Measurements from ENCODE around the gene FNTB.
"Not testable (repeated sequence)": the region's sequence is repeated elsewhere in the genome, so short reads cannot be mapped to it uniquely, and the experiment has no call there.

The FNTB gene

GRCh38 chr14:65015391-65015790 lies 28.7 kb downstream of the FNTB start:
- no peak for DNase-seq (ENCODE audit: low read depth in 2 of 2)

- DNase-seq (ENCODE audit: low read depth in 2 of 2) = no peak
Measured at GRCh38 chr14:65016471-65016870, 29.8 kb downstream of the FNTB start.

GRCh38 chr14:65019944-65020566 lies 33.4 kb downstream of the FNTB start:
- DNase-seq (ENCODE audit: low read depth in 2 of 2) = no peak

GRCh38 chr14:65024957-65025356 lies 38.3 kb downstream of the FNTB start:
- DNase-seq (ENCODE audit: low read depth in 2 of 2) = no peak

GRCh38 chr14:65025818-65026217 lies 39.1 kb downstream of the FNTB start:
- no peak for DNase-seq (ENCODE audit: low read depth in 2 of 2)

GRCh38 chr14:65026526-65026925 lies 39.8 kb downstream of the FNTB start:
- DNase-seq (ENCODE audit: low read depth in 2 of 2) = no peak

GRCh38 chr14:65027127-65027799 lies 40.6 kb downstream of the FNTB start:
- DNase-seq (ENCODE audit: low read depth in 2 of 2) = no peak

GRCh38 chr14:65028937-65029336 lies 42.2 kb downstream of the FNTB start:
- DNase-seq (ENCODE audit: low read depth in 2 of 2) = no peak

- not testable (repeated sequence) for DNase-seq (ENCODE audit: low read depth in 2 of 2)
Measured at GRCh38 chr14:65031321-65031720, 44.6 kb downstream of the FNTB start.

- DNase-seq (ENCODE audit: low read depth in 2 of 2) = no peak
Measured at GRCh38 chr14:65032319-65032718, 45.6 kb downstream of the FNTB start.

GRCh38 chr14:65033181-65033580 lies 46.5 kb downstream of the FNTB start:
- no peak for DNase-seq (ENCODE audit: low read depth in 2 of 2)

- DNase-seq (ENCODE audit: low read depth in 2 of 2) = no peak
Measured at GRCh38 chr14:65034021-65034420, 47.3 kb downstream of the FNTB start.

- no peak for DNase-seq (ENCODE audit: low read depth in 2 of 2)
Measured at GRCh38 chr14:65035049-65035448, 48.4 kb downstream of the FNTB start.

GRCh38 chr14:65038966-65039365 lies 52.3 kb downstream of the FNTB start:
- no peak for DNase-seq (ENCODE audit: low read depth in 2 of 2)

- DNase-seq (ENCODE audit: low read depth in 2 of 2) = no peak
Measured at GRCh38 chr14:65040666-65041433, 54.2 kb downstream of the FNTB start.

- no peak for DNase-seq (ENCODE audit: low read depth in 2 of 2)
Measured at GRCh38 chr14:65041434-65041915, 54.8 kb downstream of the FNTB start.

- DNase-seq (ENCODE audit: low read depth in 2 of 2) = no peak
Measured at GRCh38 chr14:65042296-65042695, 55.6 kb downstream of the FNTB start.

GRCh38 chr14:65042731-65043372 lies 56.2 kb downstream of the FNTB start:
- no peak for DNase-seq (ENCODE audit: low read depth in 2 of 2)

GRCh38 chr14:65043893-65044595 lies 57.3 kb downstream of the FNTB start:
- DNase-seq (ENCODE audit: low read depth in 2 of 2) = no peak

GRCh38 chr14:65044596-65044959 lies 57.9 kb downstream of the FNTB start:
- no peak for DNase-seq (ENCODE audit: low read depth in 2 of 2)

GRCh38 chr14:65045006-65045405 lies 58.3 kb downstream of the FNTB start:
- DNase-seq (ENCODE audit: low read depth in 2 of 2) = no peak

- DNase-seq (ENCODE audit: low read depth in 2 of 2) = no peak
Measured at GRCh38 chr14:65045709-65046108, 59.0 kb downstream of the FNTB start.

All from activated CD8-positive, alpha-beta memory T cell treated with anti-CD3 and anti-CD28 coated beads for 4 hours (primary cell).